ENCODE results near the gene PCSK4. TPM values are rescaled to one million over a fixed set of nuclear protein-coding genes. Genes with fewer than 3 reads are reported as not detected.
"Not testable (repeated sequence)": the region's sequence is repeated elsewhere in the genome, so short reads cannot be mapped to it uniquely, and the experiment has no call there.

PCSK4 gene
- 1 to 10 TPM; 2.7 to 6.0 (median 3.7) TPM for polyA plus RNA-seq (ENCODE audit: insufficient read depth in 1 of 5, insufficient read length in 5 of 5, low replicate concordance in 1 of 5)
- long read RNA-seq, donor 1, partial matches to known transcripts, result 7 of 7 reads
- long read RNA-seq, donor 1, other reads (novel, unspliced or antisense), result 0 of 7 reads
- long read RNA-seq, donor 2, partial matches to known transcripts, result 0 of 1 reads
- long read RNA-seq, donor 2, other reads (novel, unspliced or antisense), result 0 of 1 reads
- long read RNA-seq, donor 3, partial matches to known transcripts, result 0 of 1 reads
- long read RNA-seq, donor 3, other reads (novel, unspliced or antisense), result 0 of 1 reads
- long read RNA-seq, donor 4, partial matches to known transcripts, result 0 of 2 reads
- long read RNA-seq, donor 4, other reads (novel, unspliced or antisense), result 0 of 2 reads
- long read RNA-seq, donor 5, result 0 reads
- long read RNA-seq, donor 6, result 0 reads
- long read RNA-seq, donor 7, partial matches to known transcripts, result 0 of 1 reads
- long read RNA-seq, donor 7, other reads (novel, unspliced or antisense), result 0 of 1 reads
- long read RNA-seq, donor 8, result 0 reads

DNA sequence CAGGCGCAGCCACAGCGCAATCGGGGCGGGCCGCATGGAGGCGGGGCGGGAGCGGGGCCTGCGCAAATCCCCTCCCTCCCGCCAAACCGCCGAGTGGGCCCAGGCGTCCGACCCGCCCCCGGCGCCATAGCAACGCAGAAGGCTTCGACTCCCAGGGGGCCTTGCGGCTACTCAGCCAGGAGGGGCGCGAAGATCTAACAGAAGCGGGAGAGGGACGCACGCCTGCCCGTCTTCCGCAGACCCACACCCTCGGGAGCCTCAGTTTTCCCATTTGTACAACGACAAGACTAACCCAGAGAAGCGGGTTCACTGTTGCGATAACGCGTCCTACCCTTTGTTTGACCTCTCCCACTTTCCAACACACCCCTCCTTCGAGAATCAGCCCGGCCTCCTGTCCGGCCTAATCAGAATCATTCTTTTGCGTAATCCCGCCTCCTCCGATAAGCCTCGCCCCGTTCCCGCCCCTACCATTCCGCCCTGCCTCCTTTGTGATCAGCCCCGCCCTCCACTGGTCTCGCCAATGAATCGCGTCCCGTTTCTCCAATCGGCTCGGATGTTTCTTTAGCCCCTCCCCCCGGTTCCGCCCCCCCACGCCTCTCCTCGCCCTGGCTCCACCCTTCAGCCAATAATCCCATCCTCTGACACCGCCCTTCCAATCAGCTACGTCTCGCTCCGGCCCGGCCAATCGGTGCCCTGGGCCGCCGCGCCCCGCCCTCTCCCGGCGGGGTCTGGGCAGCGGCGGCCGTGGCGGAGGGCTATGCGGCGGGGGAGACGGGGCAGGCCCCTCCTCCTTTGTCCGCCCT lies at the start of gene PCSK4:
Gene PCSK4 (minus strand): TSS at position 40 of the 803 bp plus-strand sequence. CDS start 4 bp downstream, at position 36.
- DNase-seq, result peak; percentile 97 to 99

GRCh38 chr19:1539749-1540148 lies 49.6 kb upstream of the PCSK4 start:
- DNase-seq, result not testable (repeated sequence)

DNA sequence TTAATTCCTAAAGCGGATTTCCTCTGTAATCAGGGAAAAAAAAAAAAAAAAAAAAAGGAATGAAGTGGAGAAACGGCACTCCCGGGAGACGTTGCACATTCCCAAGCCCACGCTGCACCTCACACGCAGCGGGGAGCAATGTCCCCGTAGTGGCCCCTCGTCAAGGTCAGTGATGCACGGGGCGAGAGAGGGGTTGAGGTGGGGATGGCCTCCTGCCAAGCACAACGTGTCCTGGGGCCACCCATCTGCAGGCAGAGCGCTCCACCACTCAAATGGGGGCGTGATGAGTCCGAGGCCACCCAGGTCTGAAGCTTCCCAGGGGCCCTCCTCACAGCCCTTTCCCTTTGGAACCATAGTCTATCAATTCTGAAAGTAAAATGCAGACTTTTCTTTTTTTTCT lies 48.8 kb upstream of the PCSK4 start:
- no peak for DNase-seq

GRCh38 chr19:1535699-1536098 lies 45.5 kb upstream of the PCSK4 start:
- not testable (repeated sequence) for DNase-seq

DNA sequence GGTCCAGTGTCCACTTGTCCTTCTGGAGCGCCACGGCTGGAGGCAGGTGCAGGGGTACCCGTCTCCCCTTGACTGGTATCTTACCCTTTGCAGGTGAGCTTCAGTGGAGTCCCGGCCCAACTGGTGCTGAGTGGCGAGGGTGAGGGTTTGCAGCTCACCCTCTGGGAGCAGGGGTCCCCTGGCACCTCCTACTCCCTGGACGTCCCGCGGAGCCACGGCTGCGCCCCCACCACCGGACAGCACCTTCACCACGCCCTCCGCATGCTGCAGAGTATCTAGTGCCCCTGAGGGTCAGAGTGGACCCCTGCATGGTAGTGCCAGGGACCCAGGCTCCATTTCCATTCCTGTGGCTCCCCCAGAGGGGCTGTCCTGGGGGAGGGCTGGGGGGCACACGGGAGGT lies 44.8 kb upstream of the PCSK4 start:
- DNase-seq, result no peak

DNA sequence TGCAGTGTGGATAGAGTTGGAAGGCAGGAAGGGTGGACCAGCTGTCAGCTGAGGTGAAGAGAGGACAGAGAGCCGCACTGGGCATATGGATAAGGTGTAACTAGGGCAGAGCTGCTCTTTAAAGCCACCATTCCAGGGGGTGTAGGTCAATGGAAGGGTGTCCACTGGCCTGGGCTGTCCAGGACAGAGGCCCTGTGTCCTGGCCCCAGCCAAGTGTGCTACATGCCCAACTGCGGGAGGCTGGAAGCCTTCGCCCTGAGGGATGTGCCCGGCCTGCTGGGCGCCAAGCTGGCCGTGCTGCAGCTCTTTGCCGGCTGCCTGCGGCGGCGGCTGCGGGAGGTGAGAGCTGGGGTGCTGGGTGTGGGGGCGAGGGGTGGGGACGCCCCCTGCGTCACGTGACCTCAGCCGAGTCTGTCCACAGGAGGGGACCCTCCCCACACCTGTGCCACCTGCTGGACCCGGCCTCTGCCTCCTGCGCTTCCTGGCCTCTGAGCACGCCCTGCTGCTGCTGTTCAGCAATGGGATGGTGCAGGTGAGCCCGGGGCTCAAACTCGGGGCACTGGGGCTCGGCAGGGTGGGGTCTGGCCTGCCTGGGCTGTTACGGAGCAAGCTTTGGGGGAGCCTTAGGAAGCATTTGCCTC lies 43.5 kb upstream of the PCSK4 start:
- no peak for DNase-seq

DNA sequence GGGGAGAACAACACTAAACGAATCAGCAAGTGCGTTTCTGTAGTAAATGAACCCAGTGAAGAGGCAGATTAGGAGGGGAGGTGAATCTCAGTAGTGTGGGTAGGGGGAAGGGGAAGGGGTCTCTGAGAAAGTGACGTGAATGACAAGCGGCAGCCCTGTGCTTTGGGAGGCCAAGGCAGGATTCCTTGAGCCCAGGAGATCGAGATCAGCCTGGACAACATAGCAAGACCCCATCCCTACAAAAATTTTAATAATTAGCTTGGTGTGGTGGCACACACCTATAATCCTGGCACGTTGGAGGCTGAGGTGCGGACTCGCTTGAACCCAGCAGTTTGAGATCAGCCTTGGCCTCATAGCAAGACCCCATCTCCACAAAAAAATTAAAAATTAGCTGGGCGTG lies 41.9 kb upstream of the PCSK4 start:
- no peak for DNase-seq

DNA sequence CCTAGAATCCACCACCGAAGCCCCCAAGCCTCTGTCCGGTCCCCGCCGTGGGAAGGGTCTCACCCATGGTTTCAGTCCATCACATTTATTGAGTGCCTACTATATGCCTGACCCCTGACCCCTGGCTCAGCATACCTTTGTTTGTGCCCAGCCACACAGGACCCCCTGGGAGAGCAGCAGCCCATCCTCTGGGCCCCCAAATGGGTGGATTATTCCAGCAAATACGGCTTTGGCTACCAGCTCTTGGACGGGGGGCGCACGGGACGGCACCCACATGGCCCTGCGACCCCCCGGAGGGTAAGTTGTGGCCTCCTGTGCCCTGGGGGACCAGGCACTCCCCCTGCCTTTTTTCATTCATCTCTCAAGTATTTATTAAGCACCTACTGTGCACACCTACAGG lies 41.4 kb upstream of the PCSK4 start:
- DNase-seq, result no peak

- not testable (repeated sequence) for DNase-seq
These were observed 40.7 kb upstream of the PCSK4 start for GRCh38 chr19:1530856-1531255.

GRCh38 chr19:1529430-1529816 lies 39.3 kb upstream of the PCSK4 start:
- no peak for DNase-seq

GRCh38 chr19:1528596-1529429 lies 38.7 kb upstream of the PCSK4 start:
- DNase-seq, result no peak

DNA sequence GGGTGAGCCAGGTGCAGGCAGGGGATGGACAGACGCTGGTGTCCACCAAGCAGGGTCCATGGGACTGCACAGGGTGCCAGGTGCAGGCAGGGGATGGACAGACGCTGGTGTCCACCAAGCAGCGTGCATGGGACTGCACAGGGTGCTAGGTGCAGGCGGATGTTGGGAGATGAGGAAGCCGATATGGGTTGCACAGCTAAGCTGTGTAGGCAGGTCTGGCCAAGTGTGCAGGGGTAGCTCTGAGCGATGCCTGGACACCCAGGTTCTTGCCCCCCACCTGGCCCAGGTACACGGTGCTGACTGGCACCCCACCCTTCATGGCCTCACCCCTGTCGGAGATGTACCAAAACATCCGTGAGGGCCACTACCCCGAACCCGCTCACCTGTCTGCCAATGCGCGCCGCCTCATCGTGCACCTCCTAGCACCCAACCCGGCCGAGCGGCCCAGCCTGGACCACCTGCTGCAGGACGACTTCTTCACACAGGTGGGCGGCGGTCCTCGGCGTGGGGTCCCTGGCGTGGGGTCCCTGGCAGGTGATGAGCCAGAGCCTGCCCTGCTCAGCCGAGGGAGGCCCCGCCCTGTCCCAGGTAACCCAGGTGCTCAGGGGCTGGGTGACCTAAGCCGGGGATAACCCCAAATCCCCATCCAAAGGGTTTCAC lies 37.6 kb upstream of the PCSK4 start:
- no peak for DNase-seq

GRCh38 chr19:1526979-1527649 lies 37.0 kb upstream of the PCSK4 start:
- no peak for DNase-seq

DNA sequence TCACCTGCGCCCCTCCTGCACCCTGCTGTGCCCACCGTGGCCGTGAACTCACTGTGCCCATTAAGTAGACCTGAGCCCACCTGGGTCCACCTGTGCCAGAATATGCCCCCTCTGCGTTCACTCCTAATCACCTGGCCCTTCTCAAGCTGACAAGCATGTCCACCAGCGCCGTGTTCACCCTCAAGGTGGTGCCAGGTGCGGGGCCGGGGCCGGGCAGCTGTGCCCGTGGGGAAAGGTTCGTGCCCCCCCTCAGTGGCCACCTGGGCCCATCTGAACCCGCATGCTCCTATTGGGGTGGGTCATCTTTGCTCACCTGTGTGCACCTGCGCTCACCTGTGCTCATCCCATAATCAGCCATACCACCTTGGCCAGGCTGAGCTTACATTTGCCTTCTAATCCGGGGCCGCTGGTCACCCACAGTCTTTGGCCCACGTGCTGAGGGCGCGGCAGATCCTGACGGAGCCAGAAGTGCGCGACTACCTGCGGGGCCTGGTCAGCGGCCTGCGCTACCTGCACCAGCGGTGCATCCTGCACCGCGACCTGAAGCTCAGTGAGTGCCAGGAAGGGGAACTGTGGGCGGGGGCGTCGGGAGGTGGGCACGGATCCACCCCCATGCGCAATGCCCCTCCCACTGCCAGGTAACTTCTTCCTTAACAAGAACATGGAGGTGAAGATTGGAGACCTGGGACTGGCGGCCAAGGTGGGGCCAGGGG lies 36.1 kb upstream of the PCSK4 start:
- no peak for DNase-seq

- no peak for DNase-seq
These were observed 35.2 kb upstream of the PCSK4 start for GRCh38 chr19:1525343-1525742.

GRCh38 chr19:1524972-1525325 lies 34.8 kb upstream of the PCSK4 start:
- no peak for DNase-seq

GRCh38 chr19:1524287-1524971 lies 34.3 kb upstream of the PCSK4 start:
- DNase-seq, result no peak

DNA sequence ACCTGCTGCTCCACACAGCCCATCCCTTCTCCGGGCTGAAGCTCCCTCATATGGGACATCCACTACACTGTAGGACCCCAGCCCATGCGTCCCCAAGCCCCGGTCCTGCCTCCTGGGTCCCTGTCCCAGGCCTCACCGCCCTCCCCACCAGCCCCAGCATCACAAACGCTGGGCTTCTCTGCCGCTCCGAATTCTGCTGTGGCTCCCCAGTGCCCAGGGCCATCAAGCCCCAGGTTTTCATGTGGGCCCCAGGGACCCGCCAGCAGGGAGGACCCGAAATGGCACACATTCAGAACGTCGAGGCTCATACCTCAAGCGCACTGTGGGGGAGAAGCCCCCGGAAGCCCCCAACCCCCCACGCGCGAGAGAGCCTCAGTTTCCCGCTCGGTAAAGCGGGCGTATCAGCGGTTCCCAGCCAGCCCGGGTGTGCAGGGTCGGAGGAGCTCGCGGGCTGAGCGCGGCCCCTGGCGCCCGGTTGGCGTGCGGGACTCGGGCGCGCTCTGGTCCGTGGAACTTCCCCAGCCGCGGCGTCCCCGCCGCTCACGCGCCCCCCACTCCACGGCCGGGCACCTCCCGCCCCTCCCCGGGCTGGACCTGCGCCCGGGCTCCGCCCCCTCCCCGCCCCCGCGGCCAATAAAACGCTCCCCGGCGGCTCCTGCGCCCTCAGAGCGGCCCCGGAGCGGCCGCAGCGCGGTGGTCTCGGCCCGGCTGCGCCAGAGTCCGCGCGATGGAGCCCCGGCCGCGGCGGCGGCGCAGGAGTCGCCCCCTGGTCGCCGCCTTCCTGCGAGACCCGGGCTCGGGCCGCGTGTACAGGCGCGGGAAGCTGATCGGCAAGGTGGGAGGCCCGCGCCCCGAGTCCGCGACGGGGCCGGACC lies 33.5 kb upstream of the PCSK4 start, which contains the start of gene PLK5:
Gene PLK5 (plus strand): TSS at position 666 of the 875 bp plus-strand sequence. CDS start 2,920 bp downstream, outside the sequence.
- DNase-seq, result no peak
